HG03135 (cell line): Measurements from ENCODE around the gene DOCK1.

Experiments
- ATAC-seq: cut with Tn5 transposase; IDR thresholded peaks from one replicate; pipeline ENCODE4 v1.9.1; 2021; ENCODE audit warnings: mild to moderate bottlenecking, moderate library complexity; ENCODE audit not compliant: unreplicated experiment

DOCK1 gene

DNA sequence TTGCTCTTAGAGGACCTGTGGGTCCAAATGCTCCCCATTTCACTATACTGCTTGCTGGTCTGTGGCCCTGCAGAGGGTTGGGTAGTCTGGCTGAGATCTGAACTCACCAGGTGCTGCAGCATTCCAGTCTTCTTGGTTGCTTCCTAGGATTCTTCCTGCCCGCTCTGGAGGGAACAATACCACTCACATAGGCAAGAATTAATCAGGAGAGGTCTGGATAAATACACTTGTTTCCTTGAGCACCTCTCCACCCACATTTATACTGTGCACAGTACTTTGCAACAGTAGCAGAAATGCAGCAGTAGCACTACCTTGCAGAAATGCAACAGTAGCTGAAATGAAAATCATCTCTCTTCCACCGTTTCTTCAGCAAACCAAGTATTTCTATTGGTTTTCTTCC is 165.9 kb downstream of the DOCK1 start:
- ATAC-seq, result no peak

DNA sequence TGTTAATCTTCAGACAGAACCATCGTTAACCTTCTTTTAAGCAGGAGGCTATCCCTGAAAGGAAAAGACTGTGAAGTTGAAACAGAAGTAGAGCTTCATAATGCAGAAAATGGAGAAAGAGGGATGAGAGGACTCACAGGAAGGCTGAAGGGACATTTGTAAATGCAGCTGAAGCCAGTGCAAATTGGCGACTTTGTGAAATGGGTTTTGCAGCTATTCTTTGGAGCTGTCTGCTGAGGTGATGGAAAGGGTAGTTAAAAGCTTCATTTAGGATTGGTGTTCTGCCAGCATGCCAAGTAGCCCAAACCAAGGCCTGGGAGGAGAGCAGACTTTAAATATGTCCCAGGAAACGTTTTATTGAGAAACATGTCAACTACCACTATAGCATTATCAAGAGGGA is 168.4 kb downstream of the DOCK1 start:
- no peak for ATAC-seq

DNA sequence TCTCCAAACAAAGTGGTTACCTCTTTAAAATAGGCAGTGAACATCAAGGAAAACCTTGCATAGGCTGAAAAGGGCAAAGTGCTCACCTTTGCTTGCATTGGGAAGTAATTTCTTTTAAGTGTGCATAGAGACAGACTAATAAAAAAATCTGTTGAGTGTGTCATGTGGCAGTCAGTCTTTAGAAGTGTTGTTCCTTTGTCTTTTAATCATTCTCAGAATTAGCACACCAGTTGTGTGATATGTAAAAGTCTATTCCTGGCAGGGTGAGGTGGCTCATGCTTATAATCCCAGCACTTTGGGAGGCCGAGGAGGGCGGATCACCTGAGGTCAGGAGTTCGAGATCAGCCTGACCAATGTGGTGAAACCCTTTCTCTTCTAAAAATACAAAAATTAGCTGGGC is 174.2 kb downstream of the DOCK1 start:
- ATAC-seq, result no peak

DNA sequence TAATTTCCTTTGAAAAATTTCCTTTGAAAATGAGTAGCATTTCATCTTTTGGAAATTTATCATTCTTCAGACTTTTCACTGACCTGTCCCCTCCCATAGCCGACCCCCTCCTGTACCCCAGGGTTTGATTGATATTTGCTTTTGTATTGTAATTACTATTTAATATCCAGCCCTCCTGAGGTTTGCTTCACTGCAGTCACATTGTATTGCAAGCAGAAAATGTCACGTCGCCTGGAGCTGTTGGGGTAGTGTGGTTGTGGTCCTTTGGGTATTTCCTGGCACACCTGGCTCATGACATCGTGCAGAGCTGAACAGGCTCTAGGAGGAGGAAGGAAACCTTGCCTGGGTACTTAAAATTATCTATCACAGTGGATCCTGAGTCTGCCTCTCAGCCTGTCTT is 175.1 kb downstream of the DOCK1 start:
- ATAC-seq, result no peak

DNA sequence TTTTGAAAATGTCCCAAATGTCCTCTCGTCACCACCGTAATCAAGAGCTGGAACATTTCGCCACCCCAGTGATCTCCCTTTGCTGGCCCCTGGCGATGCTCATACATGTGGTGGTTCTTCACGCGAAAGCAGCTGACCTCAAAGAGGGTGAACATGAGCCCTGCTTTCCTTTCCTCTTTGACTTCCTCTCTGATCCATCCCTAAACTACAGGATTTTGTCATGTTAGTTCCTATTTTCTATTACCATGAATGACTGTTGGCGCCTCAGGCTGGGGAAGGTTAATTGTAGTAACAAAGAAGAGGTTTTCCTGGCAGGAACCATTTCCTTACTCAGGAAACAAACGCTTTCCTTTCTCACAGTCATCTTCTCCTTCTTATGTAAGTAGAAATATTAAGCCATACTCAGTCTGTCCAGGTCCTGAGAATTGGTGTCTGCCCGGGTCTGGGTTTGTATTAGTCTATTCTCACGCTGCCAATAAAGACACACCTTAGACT is 176.7 kb downstream of the DOCK1 start:
- ATAC-seq, result no peak

DNA sequence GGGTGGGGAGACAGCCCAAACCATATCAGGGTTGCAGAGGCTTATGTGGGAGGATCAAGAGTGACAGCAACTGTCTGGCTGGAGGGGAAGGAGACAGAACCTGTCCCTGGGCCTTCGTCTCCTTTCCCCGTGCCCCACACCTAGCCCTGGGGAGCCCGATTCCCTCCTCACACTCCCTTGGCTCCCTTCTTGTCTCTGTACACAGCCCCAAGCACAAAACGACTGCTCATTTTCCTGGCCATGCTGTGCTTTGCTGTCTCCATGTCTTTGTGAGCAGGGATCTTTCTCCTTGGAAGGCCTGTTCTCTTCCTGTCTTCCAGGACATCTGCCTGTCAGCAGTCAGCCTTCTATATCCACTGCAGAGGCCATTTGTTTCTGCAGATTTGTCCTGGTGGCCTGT is 177.4 kb downstream of the DOCK1 start:
- no peak for ATAC-seq

DNA sequence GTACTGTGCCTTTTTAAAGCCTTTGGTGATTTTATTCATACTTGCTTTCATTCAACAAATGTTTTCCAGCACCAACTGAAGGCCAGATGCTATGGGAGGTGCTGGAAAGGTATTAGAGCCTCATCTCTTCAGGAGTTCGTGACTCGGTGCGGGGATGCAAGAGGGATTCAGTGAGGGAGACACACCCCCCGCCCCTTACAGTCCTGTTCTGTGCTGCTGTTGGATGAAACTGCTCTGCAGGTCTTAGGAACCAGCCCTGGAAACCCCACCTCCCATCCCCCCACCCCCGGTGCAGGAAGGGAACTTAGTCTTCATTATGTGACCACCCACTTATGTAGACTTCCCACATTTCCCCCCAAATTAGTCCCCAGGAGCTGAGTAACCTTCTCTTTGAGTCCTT is 180.7 kb downstream of the DOCK1 start:
- ATAC-seq, result no peak

DNA sequence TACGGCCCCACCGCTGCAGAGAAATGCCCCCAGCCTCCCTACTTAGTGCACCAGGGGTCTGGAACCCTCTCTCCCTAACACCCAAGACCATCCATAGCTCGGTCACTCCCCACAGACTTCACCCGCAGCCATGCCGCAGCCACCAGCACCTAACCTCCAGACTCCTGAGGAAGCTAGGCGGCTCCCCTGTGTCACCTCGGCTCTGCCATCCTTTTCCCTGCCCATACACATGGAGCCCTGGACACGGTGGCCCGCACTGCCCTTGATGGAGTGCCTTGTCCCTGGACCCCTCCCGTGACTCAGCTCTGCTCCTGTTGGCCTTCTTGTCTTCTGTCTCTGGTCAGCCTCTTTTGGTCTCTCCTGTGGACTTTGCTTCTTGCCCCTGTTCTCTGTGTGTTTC is 183.7 kb downstream of the DOCK1 start:
- ATAC-seq, result no peak

DNA sequence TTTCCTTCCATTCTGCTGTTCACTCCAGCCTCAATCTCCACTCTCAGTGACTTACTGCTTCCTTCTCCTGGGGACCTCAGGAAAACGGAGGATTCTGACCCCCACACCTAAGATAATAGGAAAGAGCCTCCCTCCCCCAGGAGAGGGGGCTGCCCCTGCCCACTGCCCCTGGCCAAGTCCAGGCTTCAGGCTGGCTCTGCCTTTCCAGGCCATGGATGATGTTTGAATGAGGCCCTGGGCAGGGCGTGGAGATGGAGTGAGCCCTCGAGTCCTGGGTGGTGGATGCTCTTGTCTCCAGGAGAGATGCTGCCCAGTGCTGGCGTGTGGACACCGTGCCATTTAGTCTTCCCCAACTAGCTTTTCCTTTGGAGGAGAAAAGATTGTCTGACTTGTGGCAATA is 184.2 kb downstream of the DOCK1 start:
- ATAC-seq, result no peak

DNA sequence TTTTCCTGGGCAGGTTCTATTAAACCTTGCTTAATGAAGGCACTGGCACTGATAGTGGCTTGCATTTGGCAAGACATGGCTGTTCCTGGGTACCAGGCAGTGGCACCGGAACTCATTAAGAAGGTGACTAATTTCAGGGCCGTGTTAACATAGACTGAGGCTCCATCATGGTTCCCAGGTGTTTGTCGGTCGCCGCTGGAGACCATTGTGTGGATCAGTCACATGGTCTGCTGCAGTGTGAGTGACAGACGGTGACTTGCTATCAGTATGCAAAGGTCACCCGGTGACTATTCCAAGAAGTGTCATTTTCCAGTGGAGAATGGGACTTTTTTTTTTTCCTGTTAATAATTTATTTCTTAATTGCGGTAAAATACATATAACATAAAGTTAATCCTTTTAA is 184.9 kb downstream of the DOCK1 start:
- ATAC-seq, result no peak

DNA sequence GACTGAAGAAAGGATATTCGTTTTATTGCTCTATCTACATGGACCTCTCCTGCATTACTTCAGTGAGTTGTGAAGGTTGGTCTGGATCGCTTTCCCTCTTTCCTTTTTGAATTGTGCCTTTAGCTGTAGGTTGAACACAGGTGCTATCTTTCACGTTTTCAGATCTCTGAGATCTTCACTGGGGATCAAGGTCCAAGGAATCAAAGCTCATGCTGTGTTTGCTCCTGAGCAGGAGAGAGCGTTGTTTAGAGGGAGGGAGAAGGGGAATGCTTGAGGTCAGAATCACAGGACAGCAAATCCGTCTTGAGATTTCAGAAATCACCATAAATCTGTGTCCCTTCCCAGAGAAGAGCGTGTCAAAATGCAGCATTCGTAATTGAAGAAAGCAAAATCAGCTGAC is 186.1 kb downstream of the DOCK1 start:
- ATAC-seq, result no peak

DNA sequence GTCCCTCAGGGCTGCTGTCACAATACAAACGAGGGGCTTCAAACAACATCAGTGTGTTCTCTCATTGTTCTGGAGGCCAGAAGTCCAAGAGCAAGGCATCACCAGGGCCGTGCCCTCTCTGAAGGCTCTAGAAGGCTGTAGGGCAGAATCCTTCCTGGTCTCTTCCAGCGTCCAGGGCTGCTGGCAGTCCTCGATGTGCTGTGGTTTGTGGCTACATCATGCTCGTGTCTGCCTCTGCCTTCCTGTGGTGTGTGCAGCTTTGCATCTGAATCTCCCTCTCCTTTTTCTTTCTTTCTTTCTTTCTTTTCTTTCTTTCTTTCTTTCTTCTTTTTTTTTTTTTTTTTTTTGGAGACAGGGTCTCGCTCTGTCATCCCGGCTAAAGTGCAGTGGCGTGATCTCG is 187.7 kb downstream of the DOCK1 start:
- no peak for ATAC-seq

DNA sequence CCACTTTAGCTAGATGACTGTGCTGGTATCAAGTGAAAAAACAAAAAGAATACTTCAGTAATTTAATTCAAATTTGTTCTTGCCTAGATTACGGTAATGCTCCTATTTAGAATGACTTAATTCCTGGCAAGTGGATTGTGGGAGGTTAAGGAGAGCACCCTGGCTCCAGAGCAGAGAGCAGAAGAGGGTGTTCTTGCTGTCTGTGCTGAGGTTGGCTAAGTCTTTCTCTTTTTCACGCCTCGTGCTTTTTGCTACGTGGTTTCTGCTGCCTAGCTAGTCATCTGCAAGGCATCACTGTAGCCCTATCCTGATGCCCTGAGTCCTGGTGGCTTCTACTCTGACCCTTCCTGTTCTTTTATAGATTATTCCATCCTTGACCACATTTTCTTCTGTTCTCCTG is 189.8 kb downstream of the DOCK1 start:
- no peak for ATAC-seq

DNA sequence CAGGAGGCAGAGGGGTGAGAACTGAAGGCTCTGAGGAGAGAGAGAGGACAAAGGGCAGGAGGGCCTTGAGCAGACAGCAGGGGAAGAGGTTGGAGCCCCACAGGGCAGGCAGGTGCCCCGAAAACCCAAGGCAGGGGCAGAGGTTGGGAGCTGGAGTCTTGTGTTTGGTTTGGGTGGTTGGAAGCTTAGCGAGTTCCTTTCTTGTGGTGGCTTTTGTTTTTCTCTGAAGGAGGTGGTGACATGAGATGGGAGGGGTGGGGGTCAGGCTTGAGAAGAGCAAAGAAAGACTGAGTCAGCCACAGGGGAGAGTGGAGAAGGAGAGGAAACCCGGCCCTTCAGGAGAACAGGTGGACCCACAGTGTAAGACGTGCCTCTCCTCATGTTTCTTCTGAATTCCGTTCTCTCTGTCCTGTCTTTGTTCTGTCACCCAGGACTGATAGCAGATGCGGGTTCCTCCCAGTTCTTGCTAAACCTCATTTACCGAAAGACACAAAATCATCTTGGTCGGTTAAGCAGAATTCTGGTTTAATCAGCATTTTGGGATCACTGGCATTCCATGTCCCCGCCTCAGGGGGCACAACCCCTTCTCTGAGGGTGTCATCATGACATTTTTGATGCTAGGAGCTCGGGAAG is 195.9 kb downstream of the DOCK1 start:
- ATAC-seq, result no peak

DNA sequence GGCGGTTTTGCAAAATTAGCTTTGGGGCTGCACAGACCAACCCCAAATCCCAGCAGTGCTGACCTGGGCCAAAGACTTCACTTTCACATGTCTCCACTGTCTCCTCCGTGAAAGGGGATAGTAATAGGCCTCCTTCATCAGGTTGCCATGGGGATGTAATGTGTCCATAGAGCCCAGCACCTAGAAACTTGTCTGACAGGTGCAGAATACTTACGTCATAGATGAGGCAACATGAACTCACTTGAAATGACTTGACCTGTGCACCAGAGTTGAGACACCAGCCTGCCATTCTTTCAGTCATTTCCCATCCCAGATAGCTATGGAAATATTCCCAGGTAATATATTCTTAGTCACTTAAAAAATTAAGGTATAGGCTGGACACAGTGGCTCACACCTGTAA is 196.9 kb downstream of the DOCK1 start:
- ATAC-seq, result no peak

DNA sequence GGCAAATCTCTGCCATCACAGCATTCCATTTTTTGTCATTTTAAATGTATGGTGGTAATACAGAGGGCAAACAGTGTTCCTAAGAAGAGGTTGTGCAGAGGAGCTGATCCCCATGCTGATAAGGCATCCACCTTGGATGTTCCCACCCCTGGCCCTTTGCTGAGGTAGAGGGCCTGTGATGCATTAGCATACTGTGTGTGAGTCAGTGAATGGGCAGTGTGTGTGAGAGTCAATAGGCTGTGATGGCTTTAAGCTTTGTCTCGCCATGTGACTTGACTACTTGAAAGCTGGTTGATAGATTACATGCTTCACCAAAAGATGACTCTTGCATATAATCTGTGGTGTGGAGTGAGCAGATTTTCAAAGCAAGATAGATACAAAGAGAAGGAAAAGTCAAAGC is 209.9 kb downstream of the DOCK1 start:
- ATAC-seq, result no peak

DNA sequence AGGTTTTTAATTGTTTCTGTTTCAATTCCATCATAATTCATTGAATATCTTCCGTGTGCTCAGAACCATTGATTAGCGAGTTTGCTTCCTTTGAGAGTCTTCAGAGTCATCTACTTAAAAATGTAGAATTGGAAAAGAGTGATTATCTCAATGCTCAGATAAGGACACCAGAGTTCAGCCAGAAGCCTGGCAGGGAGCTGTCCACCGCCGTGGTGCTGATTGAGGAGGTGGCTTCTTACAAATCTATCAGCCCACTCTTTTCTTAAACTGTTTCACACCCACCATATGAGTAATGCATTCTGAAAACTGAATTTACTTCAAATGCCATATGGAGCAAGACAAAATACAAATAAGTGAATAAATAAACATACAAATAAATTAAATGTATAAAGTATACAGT is 211.9 kb downstream of the DOCK1 start:
- ATAC-seq, result no peak

DNA sequence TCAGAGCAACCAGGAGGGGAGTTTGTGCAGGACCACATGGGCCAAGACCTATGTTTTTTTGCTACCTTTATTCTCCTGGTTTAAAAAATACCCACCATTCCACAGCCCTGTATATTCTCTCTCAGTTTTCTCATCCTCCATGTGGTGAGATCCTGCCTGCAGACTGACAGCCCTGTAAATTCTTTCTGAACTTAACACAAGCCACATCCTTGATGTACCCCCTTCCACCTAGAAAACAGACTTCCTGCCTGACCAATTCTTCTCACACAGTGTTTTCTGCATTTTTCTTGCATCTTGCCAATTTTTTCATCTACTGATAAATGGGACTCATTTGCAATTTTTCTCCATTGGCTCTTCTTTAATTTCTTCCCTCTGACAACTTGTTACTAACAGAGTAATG is 212.8 kb downstream of the DOCK1 start:
- ATAC-seq, result no peak

DNA sequence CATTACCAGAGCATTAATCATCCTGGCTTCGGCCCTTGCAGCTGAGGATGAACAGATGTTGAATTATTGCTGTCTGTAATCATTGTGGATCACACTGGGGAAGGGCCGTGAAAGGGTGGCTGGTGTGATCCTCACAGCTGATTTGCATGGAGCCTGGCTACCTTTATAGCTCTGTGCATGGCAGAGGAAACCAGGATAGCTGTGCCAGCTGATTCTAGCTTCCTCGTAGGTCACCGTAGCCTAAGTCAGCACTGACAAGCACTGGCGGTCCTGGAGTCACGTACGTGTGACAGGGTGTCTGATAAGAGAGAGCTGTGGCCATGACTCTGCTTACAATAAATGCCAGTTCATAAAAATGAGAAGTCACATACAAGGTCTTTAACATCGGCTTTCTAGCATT is 214.7 kb downstream of the DOCK1 start:
- ATAC-seq, result no peak

DNA sequence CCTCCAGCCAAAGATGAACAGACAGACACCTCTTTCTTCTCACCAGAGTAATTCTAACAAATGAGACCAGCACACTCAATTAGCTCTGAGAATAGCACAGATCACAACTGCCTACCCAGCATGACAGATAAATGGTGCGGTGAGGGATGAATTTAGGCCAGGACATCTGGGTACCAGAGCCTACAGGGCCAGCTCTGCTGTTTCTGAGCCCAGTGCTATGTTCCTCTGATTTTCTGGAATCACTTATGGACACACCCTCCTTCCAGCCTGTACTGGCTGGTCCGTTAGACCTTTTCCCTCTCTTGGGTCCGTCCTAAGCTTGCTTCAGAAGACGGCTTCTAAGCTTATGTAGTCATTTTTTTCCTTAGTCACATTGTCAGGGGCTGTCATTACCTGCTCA is 217.6 kb downstream of the DOCK1 start:
- ATAC-seq, result no peak

DNA sequence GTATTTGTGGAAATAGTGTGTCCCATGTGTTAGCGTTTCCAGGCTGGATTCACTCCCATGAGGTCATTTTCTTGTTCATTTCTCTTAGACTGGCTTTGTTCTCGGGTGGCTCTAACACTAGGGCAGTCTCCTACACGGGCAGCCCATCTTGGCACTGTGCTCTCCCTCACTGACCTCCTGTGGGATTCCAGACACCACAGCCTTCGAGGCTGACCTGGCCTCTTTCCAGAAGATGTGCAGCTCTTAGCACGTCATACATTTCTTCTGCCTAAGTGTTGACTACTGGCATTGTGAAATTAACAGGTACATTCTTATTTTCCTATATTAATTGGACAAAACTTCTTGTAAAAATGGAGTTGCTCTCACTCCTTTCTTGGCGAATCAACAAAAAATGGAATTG is 218.4 kb downstream of the DOCK1 start:
- no peak for ATAC-seq

DNA sequence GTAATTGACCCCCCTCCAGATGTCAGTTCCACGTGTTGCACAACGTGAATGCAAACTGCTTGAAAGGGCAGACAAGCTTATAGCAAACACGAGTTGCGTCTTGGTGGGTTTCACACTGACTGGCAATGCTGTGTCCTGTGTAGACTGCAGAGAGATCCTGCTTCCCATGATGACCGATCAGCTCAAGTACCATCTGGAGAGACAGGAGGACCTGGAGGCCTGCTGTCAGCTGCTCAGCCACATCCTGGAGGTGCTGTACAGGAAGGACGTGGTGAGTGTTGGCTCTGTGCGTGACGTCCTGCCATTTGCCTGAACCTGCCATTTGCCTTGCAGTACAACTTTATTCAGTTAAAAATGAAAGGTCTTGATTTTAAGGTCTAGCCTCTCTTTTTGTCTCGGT is 220.1 kb downstream of the DOCK1 start:
- ATAC-seq, result no peak

DNA sequence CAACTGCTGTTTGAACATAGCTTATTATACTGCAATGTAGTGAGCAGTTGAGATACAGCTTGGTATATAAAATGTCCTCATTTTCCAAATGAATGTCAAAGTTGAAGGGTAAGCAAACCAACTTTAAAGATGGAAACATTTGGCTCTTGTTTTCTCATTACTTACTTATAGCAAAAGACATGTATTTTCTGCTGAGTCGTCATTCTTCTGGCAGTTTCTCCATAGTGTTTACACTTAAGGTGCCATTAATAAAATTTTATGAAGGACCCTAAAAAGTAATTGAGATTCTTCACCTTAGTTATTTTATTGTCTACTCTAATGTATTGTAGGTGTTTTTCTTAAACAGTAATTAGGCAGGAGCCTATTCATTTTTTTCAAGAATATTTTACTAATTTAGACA is 222.6 kb downstream of the DOCK1 start:
- ATAC-seq, result no peak

DNA sequence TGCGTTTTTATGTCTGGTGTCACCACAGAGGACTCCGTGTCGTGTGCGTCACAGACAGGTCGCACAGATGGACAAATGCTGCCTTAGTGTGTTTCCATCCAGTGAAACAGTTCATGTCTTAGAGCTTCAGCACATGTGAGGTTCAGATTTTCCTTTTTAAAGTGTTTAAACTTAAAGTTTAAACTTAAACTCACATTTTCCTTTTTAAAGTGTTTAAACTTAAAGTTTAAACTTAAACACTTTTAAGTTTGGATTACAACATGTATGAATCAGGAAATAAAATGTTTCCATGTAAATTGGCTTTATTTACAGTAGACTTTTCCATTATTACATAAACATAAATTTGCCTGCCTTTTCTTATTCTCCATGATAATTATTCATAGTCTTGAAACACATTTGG is 223.9 kb downstream of the DOCK1 start:
- ATAC-seq, result no peak
